A673 (cell line): ENCODE results near the gene RFC2.

Source experiments
- CTCF ChIP-seq: fragments of 300-800, 200-600 bp; sonication (generic); conservative IDR thresholded peaks from 2 replicates; pipeline ENCODE4 v1.5.1; 2017; ENCODE audit warnings: low read depth, mild to moderate bottlenecking, antibody characterized with exemption, low read length, moderate library complexity, mixed read lengths
- EZH2 ChIP-seq: fragments of 200-600 bp; sonication (generic); IDR thresholded peaks from 2 replicates; pipeline ENCODE4 v1.6.1; 2017; ENCODE audit warnings: borderline replicate concordance, low read depth, mild to moderate bottlenecking, mixed read lengths, antibody characterized with exemption, low read length; ENCODE audit not compliant: poor library complexity, severe bottlenecking

- TF ChIP-seq EZH2 (no peak), CTCF (no peak)
Observed at GRCh38 chr7:74233655-74234285, 20.4 kb downstream of the RFC2 start.
